Right renal pelvis (tissue), 4 donors: ENCODE results near the gene UPK3A. TPM values are rescaled to one million over a fixed set of nuclear protein-coding genes. Genes with fewer than 3 reads are reported as not detected.
A peak's percentile ranks its signal among the peaks of the same experiment; 100 is the strongest.
"Not testable (repeated sequence)": the region's sequence is repeated elsewhere in the genome, so short reads cannot be mapped to it uniquely, and the experiment has no call there.

Experiments
- DNase-seq, 4 donors: peaks; one replicate each; pipeline ENCODE4 v3.0.0-alpha.2; 2013; ENCODE audit warnings: low read depth in 4 of 4, low spot score in 3 of 4, missing footprints in 1 of 4
- polyA plus RNA-seq, 4 donors: library from polyadenylated mRNA; unstranded; fragments of 120-200 nt; gene quantifications; one replicate each; pipeline ENCODE4 v1.2.1, GENCODE V29; 2013; ENCODE audit not compliant: insufficient read length in 4 of 4

The UPK3A gene
- polyA plus RNA-seq, 4 donors: 0.60 to 8.8 (median 5.1) TPM

DNA sequence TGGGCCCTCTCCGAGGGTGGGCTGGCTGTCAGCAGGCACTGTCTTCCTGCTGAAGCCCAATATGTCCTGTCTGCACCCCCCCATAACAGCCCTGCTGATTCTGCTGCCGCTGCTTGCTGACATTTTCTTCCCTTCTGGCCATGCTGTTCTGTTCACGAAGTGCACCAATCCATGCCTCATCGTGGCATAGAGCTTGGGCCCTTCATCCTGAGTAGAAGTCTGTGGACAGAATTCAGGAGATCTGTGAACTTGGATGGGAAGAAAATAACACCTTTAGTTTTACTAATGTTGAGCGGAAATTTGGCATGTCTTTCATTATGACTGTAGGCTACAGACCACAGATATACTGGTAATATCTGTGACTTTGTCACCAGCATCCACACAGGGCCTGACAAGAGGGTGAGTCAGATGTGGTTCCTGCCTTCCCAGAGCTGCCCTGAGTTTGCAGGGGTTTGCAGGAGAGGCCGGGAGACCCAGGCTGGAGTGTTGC, 29.9 kb upstream of the UPK3A start:
- DNase-seq: no peak

- not testable (repeated sequence) for DNase-seq
Observed at GRCh38 chr22:45257941-45258340, 26.8 kb upstream of the UPK3A start.

DNA sequence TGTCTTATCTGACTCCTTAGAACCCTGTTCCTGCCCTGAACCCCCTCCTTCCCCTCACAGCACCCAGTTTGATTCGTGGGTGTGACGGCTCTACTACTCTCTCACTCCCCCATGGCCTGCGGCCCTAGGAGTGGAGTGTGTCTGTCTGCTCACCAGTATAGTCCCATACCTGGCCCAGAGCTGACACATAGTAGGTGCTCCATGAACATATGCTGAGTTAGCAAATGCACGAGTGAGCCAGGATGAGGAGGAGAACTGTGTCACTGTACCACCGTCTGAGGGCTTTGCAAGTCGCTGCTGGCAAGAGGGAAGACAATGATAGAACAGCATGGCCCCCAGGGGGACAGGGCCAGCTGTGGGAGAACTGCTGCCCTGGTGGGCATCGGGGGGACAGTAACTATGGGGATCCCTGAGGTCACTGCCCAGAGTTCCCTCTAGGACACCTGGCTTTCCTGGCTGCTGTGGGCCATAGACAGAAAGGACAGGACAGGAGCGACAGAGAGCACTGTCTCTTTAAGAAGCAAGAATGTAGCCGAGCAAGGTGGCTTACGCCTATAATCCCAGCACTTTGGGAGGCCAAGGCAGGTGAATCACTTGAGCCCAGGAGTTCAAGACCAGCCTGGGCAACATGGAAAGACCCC, 24.9 kb upstream of the UPK3A start:
- no peak for DNase-seq

GRCh38 chr22:45260395-45260759, 24.4 kb upstream of the UPK3A start:
- DNase-seq: not testable (repeated sequence)

- DNase-seq: no peak
Observed at GRCh38 chr22:45261407-45262088, 23.2 kb upstream of the UPK3A start.

DNA sequence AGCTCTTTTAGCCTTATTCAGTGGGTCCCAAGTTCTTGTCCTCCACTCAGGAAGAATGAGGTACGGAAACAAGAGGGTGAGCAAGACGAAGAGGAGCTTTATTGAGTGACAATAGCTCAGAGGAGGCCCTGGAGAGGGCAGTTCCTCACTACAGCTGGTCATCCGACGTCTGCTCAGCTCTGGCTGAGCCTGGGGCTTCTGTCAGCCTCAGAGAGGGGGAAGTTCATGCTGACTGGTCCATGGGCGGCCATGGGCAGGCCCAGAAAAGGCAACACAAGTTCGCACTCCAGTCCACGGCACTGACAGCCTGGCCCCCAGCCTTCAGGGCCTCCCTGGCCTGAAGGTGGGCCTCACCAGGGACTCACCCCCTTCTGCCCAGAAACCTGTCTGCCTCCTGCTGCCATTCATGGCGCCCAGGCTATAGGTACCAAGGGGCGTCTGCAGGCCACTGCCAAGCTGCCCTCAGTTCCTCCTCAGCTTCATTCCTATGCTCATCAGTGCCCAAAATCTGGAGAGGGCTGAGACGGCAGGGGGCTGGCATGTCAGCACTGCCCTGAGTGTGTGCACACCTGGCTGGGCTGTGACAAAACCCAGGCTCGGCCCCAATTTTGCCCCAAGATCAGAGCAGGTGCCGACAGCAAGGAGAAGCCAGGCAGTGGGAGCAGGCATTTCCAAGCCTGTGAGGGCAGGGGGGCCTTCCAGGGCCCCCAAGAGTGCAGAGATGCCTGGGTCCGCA, 22.4 kb upstream of the UPK3A start:
- no peak for DNase-seq

GRCh38 chr22:45262931-45263462, 21.8 kb upstream of the UPK3A start:
- no peak for DNase-seq

DNA sequence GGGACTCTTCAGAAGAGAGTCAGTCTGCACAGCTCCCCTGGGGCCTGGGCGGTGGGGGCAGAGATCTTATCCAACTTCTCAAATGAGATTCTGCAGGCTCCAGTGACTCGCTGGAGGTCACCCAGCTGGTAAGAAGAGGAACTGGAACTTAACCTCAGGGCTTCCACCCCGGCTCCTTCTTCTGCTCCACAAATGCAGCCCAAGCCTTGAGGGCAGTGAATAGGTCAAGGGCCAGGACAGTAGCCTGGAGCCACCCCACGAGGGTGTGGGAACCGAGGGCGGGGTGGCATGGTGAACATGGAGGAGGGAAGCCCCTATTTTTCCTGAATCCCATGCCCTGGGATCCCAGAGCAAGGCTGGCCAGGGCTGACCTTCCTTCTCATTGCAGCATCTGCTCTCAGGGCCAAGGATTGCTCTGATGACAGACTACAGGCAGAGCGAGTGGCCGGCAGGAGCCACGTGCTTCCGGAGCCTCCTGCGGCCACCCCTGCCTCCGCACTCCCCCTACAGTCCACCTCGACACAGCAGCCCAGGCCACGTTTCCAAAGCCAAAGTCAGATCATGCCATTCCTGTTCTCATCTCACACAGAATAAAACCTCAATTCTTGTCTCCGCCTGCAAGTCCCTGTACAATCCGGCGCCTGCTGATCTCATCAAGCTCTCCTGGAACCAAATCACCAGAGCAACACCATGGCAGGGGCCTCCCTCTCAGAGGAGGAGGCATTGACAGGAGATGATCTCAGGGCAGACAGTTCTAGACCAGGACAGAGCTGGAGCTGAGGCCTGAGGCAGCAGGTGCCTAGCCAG, 21.1 kb upstream of the UPK3A start:
- no peak for DNase-seq

- DNase-seq: no peak
Observed at GRCh38 chr22:45265535-45265934, 19.2 kb upstream of the UPK3A start.

GRCh38 chr22:45268167-45268957, 16.4 kb upstream of the UPK3A start:
- no peak for DNase-seq

GRCh38 chr22:45268958-45269844, 15.5 kb upstream of the UPK3A start:
- peak in 3 of 4 donors; percentile 74 to 77 (median 77) for DNase-seq

DNA sequence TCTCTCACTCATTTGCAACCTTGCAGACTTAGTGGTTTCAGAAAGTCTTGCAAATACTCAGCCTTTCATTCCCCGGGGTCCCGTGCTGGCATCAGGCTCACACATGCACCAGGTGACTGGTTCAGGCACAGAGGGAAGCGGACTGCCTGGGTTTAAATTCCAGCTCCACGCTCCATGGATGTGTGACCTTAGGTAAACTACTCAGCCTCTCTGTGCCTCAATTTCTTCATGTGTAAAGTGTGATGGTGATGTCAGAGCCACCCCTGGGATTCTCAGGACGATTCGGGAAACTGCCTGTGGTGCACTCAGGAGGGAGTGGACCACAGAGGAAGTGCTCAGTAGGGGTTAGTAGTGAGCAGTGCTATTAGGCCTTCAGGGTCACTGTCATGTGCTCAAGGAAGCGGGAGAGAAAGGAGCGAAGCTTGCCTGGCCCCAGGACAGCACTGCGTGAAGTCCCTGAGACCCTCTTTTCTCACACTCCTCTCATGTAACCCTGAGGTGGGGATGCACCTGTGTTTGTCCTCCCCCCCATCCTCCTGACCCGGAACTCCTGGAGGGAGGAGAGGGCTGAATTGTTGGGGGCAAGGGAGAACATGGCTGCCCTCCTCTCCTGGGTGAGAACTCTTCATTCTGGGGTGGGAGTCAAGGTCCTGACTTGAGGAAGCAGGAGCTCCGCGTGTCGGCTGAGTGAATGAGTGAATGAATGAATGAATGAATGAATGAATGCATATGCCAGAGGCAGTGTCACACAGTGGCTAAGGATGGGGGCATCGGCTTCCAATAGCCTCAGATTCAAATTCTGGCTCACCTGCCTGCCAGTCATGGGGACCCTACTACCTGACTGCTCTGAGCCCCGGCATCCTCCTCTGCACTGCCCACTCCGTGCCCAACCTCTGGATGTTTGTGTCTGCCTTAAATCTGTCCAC, 14.4 kb upstream of the UPK3A start:
- no peak for DNase-seq

- DNase-seq: peak in 2 of 4 donors; percentile 63 to 71
Observed at GRCh38 chr22:45271667-45272201, 13.0 kb upstream of the UPK3A start.

- no peak for DNase-seq
Observed at GRCh38 chr22:45272498-45272897, 12.3 kb upstream of the UPK3A start.

DNA sequence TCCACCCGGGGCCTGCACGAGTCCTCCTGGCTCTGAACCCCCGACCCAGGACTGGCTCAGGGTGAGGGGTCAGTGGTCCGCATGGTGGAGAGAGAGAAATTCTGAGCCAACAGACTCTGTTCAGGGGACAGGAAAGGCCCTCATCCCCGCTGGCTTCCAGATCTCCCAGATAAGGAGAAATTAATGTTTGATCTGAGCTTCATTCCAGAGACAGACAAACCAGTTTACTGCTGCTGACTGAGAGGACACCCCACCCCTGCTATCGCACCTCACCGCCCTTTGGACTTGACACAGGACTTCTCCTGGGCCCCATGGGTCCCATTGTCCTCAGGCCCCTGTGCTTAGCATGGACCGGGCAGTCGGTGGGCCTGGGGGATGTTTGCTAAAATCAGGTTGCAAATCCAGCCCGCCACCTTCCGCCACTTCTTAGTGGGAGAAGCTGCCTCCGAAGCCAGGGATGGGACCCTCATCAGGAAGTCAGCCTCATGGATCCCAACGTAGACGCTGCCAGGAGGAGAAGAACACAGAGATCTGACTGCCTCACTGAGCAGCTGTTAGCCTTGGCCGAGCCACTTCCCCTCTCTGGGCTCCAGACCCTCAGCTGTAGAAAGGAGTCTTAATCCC, 11.2 kb upstream of the UPK3A start:
- DNase-seq: no peak

DNA sequence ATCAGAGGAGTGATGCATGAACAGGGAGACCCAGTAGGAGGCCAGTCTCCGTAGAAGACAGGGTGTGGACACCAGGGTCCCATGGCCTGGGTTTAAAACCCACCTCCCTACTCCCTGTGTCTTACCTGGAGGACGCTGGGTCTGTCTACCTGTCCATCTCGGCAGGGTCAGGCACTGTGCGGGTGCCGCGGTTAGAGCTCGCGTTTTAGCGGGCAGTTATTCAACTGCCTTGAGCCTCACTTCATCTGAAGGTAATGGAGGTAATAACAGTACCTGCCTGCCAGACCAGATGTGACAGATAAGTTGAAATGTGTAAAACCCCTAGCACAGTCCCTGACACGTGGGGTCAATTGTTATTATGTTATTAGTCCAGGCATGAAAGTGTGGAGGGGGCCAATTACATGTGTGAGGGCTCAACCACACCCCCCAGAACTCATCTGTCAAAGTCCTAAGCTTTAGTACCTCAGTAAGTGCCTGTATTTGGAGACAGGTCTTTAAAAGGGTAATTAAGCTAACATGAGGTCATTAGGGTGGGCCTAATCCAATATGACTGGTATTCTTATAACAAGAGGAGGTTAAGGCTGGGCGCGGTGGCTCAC, 8.1 kb upstream of the UPK3A start:
- no peak for DNase-seq

- not testable (repeated sequence) for DNase-seq
Observed at GRCh38 chr22:45277720-45278119, 7.0 kb upstream of the UPK3A start.
